Progenitor cell of endocrine pancreas (in vitro differentiated cells): Measurements from ENCODE around the gene PGGHG. TPM values are rescaled to one million over a fixed set of nuclear protein-coding genes. Genes with fewer than 3 reads are reported as not detected.
"Not testable (repeated sequence)": the region's sequence is repeated elsewhere in the genome, so short reads cannot be mapped to it uniquely, and the experiment has no call there.

Source experiments
- DNase-seq: peaks from one replicate; pipeline ENCODE4 v3.0.0; 2021; ENCODE audit warnings: low spot score; ENCODE audit not compliant: unreplicated experiment
- H3K27ac Mint-ChIP-seq: 2 replicates; pipeline ENCODE4 v1.8.0; 2021; ENCODE audit warnings: mild to moderate bottlenecking, moderate library complexity, mixed read lengths
- H3K27me3 Mint-ChIP-seq: 2 replicates; pipeline ENCODE4 v1.8.0; 2021; ENCODE audit warnings: mixed read lengths
- H3K36me3 Mint-ChIP-seq: 2 replicates; pipeline ENCODE4 v1.8.0; 2022; ENCODE audit warnings: mixed read lengths; ENCODE audit not compliant: insufficient read depth
- H3K4me1 Mint-ChIP-seq: 2 replicates; pipeline ENCODE4 v1.8.0; 2021; ENCODE audit warnings: low read depth, mixed read lengths
- H3K4me3 Mint-ChIP-seq: 2 replicates; pipeline ENCODE4 v1.8.0; 2021; ENCODE audit warnings: low read depth, mild to moderate bottlenecking, moderate library complexity, mixed read lengths
- H3K9me3 Mint-ChIP-seq: 2 replicates; pipeline ENCODE4 v1.8.0; 2021; ENCODE audit warnings: low read depth, mixed read lengths
- total RNA-seq: library from RNA; stranded (reverse); gene quantifications from 2 replicates; pipeline ENCODE4 v1.2.1, GENCODE V29; 2021
- TF ChIP-seq, protein P1 (sequence below): fragments of 200-600 bp; sonication (generic); IDR thresholded peaks from one replicate; pipeline ENCODE4 v1.5.0; 2021; ENCODE audit warnings: antibody characterized with exemption, mild to moderate bottlenecking; ENCODE audit not compliant: unreplicated experiment

Gene PGGHG
- total RNA-seq, 1 donor from 2014 or later, result 67.0 TPM

GRCh38 chr11:324156-324555 lies 35.2 kb downstream of the PGGHG start:
- H3K4me3 Mint-ChIP-seq, result no peak overlapping the region
- TF ChIP-seq, protein P1, sequence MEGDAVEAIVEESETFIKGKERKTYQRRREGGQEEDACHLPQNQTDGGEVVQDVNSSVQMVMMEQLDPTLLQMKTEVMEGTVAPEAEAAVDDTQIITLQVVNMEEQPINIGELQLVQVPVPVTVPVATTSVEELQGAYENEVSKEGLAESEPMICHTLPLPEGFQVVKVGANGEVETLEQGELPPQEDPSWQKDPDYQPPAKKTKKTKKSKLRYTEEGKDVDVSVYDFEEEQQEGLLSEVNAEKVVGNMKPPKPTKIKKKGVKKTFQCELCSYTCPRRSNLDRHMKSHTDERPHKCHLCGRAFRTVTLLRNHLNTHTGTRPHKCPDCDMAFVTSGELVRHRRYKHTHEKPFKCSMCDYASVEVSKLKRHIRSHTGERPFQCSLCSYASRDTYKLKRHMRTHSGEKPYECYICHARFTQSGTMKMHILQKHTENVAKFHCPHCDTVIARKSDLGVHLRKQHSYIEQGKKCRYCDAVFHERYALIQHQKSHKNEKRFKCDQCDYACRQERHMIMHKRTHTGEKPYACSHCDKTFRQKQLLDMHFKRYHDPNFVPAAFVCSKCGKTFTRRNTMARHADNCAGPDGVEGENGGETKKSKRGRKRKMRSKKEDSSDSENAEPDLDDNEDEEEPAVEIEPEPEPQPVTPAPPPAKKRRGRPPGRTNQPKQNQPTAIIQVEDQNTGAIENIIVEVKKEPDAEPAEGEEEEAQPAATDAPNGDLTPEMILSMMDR, result no peak
- H3K36me3 Mint-ChIP-seq, result no peaks in the 10 kb centered on the region
- DNase-seq, result no peak
- no peak overlapping the region for H3K27ac Mint-ChIP-seq
- no peaks in the 10 kb centered on the region for H3K9me3 Mint-ChIP-seq
- peaks cover 3% of the 10 kb centered on the region for H3K27me3 Mint-ChIP-seq
- peaks cover 17% of the 10 kb centered on the region for H3K4me1 Mint-ChIP-seq

DNA sequence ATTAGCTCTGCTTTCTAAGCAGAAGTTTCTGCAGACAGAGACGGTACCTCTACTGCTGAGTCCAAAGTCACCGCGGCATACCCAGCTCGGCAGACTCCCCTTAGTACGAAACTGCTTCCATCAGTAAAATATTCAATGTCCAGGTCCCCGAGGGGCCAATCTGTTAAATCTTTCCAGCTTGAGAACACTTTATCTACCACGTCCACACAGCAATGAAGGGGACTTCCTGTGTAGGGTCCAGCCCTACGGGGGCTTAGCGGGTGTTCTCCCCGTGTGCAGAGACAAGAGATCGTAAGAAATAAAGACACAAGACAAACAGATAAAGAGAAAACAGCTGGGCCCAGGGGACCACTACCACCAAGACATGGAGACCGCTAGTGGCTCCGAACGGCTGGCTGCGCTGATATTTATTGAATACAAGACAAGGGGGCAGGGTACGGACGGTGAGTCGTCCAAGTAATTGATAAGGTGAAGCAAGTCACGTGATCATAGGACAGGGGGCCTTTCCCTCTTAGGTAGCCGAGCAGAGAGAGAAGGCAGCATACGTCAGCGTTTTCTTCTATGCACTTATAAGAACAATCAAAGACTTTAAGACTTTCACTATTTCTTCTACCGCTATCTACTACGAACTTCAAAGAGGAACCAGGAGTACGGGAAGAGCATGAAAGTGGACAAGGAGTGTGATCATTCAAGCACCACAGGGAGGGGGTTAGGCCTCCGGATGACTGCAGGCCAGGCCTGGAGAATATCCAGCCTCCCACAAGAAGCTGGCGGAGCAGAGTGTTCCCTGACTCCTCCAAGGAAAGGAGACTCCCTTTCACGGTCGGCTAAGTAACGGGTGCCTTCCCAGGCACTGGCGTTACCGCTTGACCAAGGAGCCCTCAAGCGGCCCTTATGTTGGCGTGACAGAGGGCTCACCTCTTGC lies 35.9 kb downstream of the PGGHG start:
- DNase-seq, H3K27ac Mint-ChIP-seq, H3K4me3 Mint-ChIP-seq, H3K27me3 Mint-ChIP-seq, H3K36me3 Mint-ChIP-seq, H3K9me3 Mint-ChIP-seq: not testable (repeated sequence)
- H3K4me1 Mint-ChIP-seq, result peaks cover 16% of the 10 kb centered on the region

GRCh38 chr11:325796-326591 lies 37.1 kb downstream of the PGGHG start:
- DNase-seq, result no peak
- H3K27ac Mint-ChIP-seq, result peak overlapping the region; percentile 21
- H3K27me3 Mint-ChIP-seq, result peaks cover 3% of the 10 kb centered on the region
- H3K4me3 Mint-ChIP-seq, result no peak overlapping the region
- TF ChIP-seq, protein P1, result no peak
- H3K9me3 Mint-ChIP-seq, result no peaks in the 10 kb centered on the region
- peaks cover 10% of the 10 kb centered on the region for H3K4me1 Mint-ChIP-seq
- no peaks in the 10 kb centered on the region for H3K36me3 Mint-ChIP-seq

- TF ChIP-seq, protein P1, result no peak
- H3K36me3 Mint-ChIP-seq, result no peaks in the 10 kb centered on the region
- no peak overlapping the region for H3K4me3 Mint-ChIP-seq
- H3K27ac Mint-ChIP-seq, result no peak overlapping the region
- H3K4me1 Mint-ChIP-seq, result peaks cover 10% of the 10 kb centered on the region
- peaks cover 3% of the 10 kb centered on the region for H3K27me3 Mint-ChIP-seq
- DNase-seq, result no peak
- no peaks in the 10 kb centered on the region for H3K9me3 Mint-ChIP-seq
Observed at GRCh38 chr11:326592-326841, 37.6 kb downstream of the PGGHG start.

DNA sequence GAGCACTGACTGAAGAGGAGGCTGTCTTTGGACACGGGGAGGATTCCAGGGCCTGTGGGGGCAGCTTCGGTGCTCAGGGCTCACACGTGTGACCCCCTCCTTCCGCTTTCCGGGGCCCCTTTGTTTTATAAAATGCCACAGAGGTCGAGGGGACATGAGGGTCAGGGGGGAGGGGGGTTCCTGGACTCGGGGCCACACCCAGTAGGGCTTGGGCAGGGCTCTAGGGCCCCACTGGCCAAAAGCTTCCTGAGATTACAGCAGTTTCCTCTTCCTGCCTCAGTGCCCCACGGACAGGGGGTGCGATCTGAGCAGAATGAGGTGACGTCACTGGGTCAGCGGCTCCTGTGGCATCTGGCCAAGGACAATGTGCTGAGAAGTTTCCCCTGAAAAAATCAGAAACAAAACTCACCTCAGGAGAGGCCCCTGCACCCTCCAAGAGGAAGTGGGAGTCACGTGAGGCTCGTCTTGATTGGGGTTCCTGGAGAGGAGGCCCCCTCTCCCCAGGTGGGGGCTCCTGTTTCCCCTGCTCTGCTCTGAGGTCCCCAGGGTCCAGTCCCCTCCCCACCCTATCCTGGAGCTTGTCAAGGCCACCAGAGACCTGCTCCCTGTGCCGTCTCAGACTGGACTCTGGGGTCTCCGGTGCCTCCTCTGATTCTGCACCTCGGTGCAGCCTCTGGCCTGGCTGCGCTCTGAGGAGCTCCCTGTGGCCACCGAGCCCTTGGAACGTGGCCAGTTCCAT lies 38.1 kb downstream of the PGGHG start:
- Mint-ChIP-seq H3K4me1 (peaks cover 10% of the 10 kb centered on the region), H3K4me3 (no peak overlapping the region), H3K27me3 (peaks cover 3% of the 10 kb centered on the region), H3K9me3 (no peaks in the 10 kb centered on the region), H3K36me3 (no peaks in the 10 kb centered on the region), H3K27ac (no peak overlapping the region)
- TF ChIP-seq, protein P1, result no peak
- no peak for DNase-seq
